CD4-positive, alpha-beta T cell treated with Interleukin-4 for 4 hours (primary cell): ENCODE data around the gene YBX3.
"Not testable (repeated sequence)": the region's sequence is repeated elsewhere in the genome, so short reads cannot be mapped to it uniquely, and the experiment has no call there.

Experiments used
- DNase-seq: peaks from one replicate; pipeline ENCODE4 v3.0.0-alpha.2; 2020

YBX3 gene

DNA sequence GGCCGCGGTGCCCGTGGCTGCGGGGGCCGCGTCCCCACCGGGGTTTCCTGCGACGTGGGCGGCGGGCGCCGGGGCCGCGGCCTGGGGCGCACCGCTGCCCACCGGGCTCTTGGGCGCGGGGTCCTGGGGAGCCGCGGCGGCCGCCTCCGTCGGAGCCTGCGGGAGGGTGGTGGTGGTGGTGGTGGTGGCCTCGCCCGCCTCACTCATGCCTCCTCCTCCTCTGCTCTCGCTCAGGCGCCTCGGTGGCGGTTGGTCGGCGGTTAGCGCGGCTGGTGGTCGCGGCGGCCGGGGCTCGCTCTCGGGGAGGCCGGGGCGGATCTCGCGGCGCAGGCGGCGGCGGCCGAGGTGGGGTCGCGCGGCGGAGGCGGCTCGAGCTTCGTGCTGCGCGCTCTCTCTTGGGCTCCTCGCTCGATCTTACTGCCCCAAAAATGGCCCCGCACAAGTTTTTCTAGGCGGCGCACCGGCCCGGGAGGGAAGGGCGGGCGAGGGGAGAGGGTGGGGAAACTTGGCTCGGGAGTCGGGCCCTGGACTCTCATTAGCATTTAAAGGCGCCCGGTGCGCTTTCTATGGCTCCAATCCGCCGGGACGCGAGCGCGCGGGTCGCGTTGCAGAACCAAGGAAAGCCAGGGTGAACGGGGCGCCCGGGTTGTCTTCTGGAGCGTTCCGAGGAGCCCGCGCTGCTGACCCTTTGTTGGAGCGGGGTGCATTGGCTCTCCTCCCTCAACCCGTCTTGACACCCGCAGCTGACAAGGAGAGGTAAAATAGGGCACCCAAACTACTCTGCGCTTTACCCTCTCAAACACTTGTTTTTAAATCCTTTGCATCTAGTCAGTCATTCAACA, at the start of gene YBX3:
YBX3 (minus strand) TSS at position 419 of the 842 bp plus-strand sequence; CDS start at position 207, 212 bp downstream.
- peak; percentile 33 for DNase-seq

DNA sequence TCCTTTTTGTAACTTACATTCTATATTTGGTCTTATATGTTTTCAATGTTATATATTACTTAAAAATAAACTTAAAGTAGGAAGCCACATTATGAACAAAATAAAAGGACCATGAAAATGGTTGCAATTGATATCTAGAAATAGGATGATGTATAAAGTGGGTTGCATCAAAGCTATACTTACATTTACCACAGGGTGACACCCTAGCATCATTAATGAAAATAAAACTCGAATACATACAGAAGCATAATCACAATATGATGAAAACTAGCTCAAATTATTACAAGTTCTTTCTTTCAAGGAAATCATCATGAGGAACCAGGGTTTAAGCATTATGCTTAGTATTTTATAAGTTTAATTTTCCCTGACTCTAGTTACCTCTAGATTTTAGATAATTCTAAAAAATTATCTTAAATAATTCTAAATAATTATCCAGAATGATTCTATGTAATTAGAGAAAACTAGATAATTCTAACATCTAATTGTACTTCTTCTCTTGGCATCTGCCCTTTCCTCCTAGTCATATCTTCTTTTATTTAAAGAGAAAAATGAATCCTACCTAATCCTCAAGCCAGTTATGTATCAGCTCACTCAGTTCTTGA, 48.1 kb upstream of the YBX3 start:
- DNase-seq: peak; percentile 46

DNA sequence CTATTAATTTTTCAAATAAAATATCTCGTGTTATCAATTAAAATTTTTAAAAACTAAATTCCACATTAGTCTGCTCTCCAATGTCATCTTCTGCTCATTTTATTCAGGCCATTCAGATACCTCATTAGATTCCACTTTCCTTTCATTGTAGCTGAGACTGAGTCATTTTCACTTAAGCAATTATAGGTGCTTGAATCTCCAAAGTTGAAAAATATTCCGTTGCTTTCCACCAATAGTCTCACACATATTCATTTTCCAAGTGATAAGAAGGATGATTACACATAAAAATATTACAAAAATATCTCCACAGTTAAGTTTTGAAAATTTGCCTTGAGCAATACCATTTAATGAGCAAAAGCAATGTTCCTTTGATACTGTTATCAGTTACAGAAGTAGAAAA, 36.5 kb upstream of the YBX3 start:
- DNase-seq: no peak

DNA sequence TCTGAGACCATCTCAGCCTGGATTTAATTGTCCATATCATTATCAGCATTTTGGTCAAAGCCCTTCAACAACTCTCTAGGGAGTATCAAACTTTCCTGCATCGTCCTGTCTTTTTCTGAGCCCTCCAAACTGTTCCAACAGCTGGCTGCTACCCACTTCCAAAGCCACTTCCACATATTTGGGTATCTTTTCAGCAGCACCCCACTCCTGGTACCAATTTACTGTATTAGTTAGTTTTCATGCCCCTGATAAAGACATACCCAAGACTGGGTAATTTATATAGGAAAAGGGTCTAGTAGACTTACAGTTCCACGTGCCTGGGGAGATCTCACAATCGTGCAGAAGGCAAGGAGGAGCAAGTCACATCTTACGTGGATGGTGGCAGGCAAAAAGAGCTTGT, 33.1 kb upstream of the YBX3 start:
- DNase-seq: no peak

DNA sequence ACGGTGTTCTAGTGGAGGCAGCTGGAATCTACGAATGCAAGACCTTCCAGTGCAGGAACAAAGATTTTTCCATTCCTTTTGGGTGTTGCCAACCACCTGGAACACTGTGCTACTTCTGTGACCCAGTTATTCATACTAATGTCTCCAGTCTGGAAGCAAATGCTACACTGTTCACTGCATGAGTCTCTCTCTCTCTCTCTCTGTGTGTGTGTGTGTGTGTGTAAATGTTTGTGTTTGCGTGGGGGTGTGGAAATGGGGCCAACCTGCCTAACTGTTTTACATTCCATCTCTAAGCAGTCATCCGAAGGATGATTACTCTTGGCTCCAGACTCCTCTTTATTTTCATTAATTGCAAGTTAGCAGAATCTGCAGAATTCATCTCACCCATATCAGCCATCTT, 29.9 kb upstream of the YBX3 start:
- no peak for DNase-seq

DNA sequence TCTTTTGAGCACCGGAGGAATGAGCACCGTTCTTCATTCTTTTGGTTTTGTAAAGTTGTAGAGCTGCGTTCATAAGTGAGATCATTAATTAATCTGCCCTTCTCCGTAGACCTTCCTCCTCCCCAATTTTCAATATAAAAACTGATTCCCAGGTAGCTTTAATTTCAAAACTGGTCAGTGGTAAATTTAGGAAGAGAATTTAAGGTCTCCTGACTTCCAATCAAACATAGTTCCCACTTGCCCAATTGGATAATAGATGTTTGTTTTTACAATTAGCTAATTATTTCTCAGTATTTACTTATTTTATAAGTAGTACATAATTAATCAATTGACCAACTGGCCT, 27.2 kb upstream of the YBX3 start:
- DNase-seq: no peak

DNA sequence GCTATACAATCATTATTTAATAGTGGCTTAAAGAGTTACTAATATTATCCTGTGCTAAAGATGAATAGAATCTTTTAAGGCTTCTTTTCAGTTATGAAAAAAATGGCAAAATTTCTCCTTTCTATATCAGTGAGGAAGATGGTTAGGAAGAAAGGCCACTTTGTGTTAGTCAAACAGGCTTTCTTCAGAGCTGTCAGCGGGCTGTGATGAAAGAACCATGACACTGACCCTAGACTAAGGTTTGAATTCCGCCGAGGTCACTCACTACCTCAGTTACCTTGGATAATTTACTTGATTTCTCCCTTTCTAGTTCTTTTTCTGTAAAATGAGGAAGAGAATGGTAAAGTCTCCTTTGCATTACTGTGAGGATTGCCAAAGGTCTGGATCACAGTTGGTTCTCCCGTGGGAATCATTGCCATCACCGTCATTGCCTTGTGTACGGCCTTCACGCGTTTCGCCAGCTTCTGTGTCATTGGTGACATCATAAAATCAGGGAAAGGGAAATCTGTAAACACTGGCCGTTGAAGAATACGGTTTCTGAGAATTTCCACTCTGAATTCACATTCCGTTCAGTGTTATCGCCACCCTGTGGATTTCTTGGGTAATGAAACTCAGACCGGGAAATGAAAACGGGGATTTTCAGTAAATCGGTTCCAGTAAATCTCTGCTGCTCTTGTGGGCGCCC, 26.7 kb upstream of the YBX3 start:
- DNase-seq: peak; percentile 79

DNA sequence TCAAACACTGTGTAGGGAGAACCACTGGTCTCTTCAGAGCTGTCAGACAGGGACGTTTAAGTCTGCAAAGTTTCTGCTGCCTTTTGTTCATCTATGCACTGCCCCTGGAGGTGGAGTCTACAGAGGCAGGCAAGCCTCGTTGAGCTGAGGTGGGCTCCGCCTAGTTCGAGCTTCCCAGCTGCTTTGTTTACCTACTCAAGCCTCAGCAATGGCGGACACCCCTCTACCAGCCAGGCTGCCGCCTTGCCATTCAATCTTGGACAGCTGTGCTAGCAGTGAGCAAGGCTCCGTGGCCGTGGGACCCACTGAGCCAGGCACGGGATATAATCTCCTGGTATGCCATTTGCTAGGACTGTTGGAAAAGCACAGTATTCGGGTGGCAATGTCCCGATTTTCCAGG, 24.6 kb upstream of the YBX3 start:
- DNase-seq: no peak

DNA sequence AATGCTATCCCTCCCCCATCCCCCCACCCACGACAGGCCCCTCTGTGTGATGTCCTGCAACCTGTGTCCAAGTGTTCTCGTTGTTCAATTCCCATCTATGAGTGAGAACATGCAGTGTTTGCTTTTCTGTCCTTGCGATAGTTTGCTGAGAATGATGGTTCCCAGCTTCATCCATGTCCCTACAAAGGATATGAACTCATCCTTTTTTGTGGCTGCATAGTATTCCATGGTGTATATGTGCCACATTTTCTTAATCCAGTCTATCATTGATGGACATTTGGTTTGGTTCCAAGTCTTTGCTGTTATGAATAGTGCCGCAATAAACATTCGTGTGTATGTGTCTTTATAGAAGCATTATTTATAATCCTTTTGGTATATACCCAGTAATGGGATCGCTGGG, 20.3 kb upstream of the YBX3 start:
- not testable (repeated sequence) for DNase-seq

DNA sequence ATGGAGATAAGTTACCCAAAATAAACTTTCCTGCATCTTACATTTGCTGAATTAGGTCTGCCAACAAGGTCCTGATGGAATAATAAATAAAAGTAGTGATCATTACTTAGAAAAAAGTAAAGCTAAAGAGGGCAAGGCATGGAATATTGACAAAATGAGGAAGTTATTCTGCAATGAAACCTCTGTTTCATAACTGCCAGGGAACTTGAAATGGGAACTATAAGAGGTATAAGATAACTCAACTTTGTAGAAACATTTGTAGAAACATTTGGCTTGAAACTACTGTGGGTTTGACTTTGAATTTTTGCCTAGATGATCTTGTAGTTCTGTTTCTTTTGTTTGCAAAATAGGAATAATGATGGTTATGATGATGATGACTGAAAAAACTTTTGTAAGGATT, 18.7 kb upstream of the YBX3 start:
- no peak for DNase-seq

DNA sequence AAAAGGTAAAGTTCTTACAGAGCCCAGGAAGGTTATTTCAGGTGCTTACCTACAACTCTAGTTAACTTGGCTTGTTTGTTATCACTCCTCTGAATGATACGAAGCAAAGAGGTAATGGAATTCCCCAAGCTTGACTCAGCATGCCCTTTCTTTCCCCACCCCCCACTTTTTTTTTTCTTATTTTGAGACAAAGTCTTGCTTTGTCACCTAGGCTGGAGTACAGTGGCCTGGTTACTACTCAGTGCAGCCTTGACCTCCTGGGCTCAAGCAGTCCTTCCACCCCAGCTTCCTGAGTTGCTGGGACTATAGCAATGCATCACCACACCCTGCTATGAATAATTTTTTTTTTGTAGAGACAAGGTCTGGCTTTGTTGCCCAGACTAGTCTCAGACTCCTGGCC, 17.1 kb upstream of the YBX3 start:
- DNase-seq: no peak

DNA sequence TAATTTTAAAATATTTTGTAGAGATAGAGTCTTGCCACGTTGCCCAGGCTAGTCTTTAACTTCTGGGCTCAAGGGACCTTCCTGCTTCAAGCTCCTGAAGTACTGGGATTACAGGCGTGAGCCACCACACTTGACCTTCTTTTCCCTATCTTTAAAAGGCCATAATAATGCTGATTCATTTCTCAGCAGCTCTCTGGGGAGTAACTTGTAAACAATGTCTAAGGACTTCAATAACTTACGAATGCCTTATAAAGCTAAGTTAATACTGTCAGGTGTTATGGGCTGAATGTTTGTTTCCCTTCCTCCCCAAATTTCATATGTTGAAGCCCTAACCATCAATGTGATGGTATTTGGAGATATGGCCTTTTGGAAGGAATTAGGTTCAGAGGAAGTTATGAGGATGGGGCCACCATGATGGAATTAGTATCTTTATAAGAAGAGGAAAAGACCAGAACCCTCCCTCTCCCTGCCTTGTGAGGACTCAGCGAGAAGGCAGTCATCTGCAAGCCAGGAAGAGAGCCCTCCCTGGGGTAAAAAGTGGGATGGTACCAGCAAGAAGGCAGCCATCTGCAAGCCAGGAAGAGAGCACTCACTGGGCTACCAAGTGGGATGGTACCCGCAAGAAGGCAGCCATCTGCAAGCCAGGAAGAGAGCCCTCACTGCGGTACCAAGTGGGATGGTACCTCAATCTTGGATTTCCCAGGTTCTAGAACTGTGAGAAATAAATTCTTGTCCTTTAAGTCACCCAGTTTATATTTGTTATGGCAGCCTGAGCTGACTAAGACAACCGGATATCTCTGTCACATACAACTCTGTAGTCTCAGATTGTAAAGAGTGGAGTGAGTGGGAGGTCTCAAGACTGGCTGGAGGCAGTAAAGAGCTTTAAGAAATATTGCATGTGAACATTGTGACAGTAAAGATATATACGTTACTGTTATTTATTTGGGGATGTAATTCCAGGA, 16.3 kb upstream of the YBX3 start:
- DNase-seq: no peak

DNA sequence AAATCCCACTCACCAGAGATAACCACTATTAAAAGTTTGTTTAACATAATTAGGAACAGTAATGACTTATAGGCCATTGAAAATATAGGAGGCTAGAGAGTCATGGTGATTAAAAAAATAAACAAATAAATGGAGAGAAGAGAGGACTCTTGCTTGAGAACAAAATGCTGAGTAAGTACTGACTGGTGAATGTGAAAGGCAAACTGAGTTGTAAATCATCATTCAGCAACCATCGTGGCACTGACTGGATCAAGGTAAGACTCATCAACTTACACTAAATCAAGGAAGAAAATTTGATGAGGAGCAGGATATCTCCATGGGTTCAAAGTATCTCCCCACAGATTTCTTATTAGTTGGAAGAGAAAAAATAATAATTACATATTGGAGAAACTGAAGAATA, 14.1 kb upstream of the YBX3 start:
- DNase-seq: no peak

DNA sequence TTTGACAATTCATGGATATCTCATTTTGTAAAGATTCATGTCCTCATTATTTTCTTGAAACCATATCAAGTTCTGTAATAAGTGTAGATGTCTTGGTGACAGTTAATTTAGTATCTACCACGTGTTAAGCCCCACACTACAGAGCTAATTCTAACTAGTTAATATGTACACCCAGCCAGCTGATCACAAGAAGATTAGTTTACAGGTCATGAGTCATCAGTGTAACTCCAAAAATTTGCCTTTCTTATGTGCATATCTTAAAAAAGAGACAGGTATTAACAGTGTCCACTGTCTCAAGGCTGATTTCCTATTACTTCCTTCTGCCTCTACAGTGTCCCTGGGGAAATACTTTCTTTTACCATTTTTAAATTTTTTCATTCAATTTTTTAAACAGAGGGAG, 13.3 kb upstream of the YBX3 start:
- no peak for DNase-seq

DNA sequence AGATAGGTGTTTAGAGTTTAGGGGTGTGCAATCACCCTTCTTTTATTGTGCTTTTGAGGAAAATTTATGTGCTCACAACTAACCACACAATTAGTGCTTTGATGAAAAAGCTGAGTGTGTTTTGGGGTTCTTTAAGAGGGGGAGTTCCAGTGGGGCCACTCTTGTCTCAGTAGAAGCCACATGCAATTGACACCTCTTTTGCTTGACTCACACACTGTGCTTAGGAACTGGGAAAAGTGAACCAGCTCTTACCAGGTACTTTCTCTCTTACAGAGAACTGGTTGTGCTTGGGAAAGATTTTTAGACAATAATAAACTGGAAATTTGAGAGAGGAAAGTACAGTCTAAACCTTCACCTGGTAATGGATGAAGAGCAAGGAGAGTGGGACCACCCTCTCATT, 12.3 kb upstream of the YBX3 start:
- no peak for DNase-seq

DNA sequence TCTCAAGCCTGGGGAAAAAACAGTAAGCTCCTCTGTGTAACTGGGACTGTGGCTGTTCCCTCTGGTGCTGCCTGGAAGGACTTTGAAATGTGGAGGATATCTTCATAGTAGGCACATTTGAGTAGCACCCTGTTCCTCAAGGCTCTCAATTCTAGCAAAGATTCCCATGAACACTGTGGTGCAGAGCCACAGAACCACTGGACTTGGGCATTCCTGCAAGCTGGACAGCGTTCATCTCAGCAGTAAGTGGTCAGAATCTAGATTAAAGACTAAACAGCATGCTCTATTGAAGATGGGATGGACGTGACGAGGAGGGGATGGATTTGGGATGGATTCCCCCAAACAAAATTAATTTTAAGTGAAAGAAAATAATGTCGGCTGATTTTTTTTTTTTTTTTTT, 9.4 kb upstream of the YBX3 start:
- DNase-seq: no peak

DNA sequence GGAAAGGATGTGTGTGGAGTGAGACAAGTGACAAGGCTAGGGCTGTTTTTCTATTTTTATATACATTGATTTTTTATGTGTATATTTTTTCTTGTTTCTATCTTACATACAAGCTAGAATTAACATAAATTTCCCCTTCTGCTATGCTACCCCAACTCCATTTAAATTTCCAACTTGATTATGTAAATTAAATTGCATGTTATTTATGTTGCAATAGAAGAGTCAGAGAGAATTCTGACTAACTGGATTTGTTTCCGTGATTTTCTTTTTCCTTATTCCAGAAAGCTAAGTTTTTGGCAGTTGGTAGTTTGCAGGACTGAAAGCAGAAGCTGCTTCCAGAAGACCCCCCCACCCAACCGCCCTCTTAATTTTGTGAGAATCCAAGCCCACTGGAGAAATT, 8.9 kb upstream of the YBX3 start:
- DNase-seq: no peak

DNA sequence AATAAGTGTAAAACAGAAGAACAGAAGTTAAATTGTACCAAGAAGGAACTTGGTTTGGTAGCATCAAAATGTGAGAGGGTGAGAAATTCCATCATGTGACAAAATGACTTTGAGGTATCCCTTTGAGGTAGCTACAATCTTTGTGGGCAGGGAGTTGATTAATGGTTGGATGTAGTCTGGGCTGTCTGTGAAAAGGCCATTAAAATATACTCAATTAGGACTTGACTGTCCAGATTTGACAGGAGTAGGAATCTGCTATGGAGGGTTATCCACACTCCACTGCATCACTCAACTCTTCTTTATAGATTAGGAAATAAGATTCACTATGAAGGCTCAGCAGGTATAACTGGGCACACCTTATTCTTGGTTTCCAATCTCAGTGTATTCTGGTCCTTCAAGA, 7.4 kb upstream of the YBX3 start:
- DNase-seq: no peak

DNA sequence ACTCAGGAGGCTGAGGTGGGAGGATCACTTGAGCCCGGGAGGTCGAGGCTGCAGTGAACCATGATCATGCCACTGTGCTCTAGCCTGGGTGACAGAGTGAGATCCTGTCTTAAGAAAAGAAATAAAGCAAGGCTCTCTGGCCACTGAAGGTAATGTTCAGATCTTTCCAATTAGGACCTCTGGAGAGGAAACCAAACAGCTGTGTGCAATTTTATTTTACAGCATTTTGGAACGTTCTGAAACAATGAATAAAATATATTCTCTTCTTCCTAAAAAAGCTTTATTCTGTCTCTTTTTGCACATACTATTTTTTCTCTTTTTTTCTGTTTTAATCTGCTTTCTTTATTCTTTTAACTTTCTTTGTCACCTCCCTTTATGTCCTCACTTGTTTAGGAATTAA, 5.0 kb upstream of the YBX3 start:
- DNase-seq: no peak

DNA sequence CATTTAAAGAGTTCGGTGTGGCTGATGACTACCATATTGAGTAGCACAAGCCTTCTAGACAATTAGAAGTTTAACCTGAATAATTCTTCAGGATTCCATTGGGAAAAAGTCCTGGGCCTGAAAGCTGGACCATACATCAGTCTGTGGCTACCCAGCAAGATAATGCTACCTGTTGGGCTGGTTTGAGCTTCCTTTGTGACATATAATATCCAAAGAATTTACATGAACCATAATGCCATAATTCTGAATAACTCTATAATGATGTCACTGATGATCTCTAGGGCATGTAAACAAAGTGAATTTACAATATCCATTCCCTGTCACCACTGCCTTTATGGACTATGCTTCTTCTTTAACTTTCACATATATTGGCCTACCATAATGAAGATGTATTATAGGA, 3.8 kb upstream of the YBX3 start:
- no peak for DNase-seq

DNA sequence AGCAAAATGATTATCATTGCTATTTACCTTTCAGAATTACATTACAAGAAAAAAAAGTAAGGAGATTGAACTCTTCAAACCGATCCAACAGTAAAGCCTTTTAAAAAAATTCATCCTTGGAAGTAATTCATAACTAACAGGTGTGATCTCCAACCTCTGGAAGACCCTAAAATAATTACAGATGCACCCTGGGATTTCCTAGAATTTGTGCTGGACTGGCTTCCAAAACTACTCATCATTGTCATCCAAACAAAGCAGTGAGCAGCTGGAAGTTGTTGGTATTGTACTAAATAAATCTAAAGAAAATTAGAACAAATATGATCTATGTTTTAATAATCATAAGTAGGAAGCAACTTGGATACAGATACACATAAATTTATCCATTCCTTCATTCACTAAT, 1.9 kb upstream of the YBX3 start:
- DNase-seq: no peak

DNA sequence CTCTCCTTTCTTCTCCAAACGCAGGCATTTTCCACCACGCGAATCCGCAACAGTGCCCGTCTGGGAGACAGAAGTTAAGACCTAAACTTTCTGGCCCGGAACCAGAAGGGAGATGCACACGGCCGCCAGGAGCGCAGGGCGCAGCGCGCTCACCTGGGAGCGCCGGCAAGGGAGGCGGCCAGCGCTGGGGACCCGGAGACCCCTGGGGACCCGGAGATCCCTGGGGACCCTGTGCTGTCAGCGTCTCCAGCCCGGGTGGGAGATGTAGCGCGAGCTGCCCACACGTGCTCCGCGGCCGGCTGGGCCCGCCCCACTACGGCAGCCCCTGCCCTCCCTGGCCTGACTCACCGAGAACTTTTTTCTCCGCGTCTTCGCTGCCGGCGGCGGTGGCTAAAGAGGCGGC, 620 bp downstream of the YBX3 start:
- peak; percentile 29 for DNase-seq
